GM12801 (cell line): ENCODE results near the gene PSD.

ENCODE experiments used
- CTCF ChIP-seq: IDR thresholded peaks from one replicate; pipeline ENCODE4 v1.5.1; 2011; ENCODE audit warnings: control low read depth; ENCODE audit not compliant: insufficient read length; ENCODE audit errors: extremely low read depth

PSD gene

GRCh38 chr10:102418622-102419268 lies at the start of gene PSD:
Gene PSD (minus strand): TSS chr10:102418785. CDS start chr10:102417038, 1,747 bp downstream.
- no peak for TF ChIP-seq CTCF

GRCh38 chr10:102467971-102468438 lies 49.4 kb upstream of the PSD start:
- no peak for TF ChIP-seq CTCF

- TF ChIP-seq CTCF: no peak
These were observed 48.7 kb upstream of the PSD start for GRCh38 chr10:102467318-102467717.

- TF ChIP-seq CTCF: no peak
These were observed 46.9 kb upstream of the PSD start for GRCh38 chr10:102465466-102465865.

GRCh38 chr10:102463983-102464382 lies 45.4 kb upstream of the PSD start:
- TF ChIP-seq CTCF: no peak

GRCh38 chr10:102462512-102463054 lies 44.0 kb upstream of the PSD start:
- no peak for TF ChIP-seq CTCF

- TF ChIP-seq CTCF: no peak
These were observed 42.8 kb upstream of the PSD start for GRCh38 chr10:102461187-102462054.
